Placental epithelial cell (primary cell): ENCODE results near the gene KCTD16. TPM values are rescaled to one million over a fixed set of nuclear protein-coding genes. Genes with fewer than 3 reads are reported as not detected.

Source experiments
- small RNA-seq: library from RNA; depleted of rRNA; stranded (forward); fragments of <200 nt; gene quantifications from one replicate; pipeline ENCODE3, GENCODE V24; 2012
- total RNA-seq: library from RNA; depleted of rRNA; stranded (reverse); fragments of >200 nt; gene quantifications from 2 replicates; pipeline ENCODE4 v1.2.3, GENCODE V29; 2012

Gene KCTD16
- total RNA-seq: 0.65 and 0.79 TPM in 2 replicates

GRCh38 chr5:144170276-144171024 lies at the start of gene KCTD16, which contains the start of gene YIPF5:
KCTD16 (plus strand) TSS chr5:144170873.
YIPF5 (minus strand) TSS chr5:144170659; CDS start chr5:144169955, 704 bp downstream.

Small RNAs within 50 kb of the gene (small RNA-seq; reads per million reads assigned to genes)
- gene CKS1BP5 (not detected), gene RN7SL87P (not detected)

Other genes with a start within 250 kb of the KCTD16 start
- 72.6 and 158 TPM in 2 replicates for gene YIPF5, start 214 bp upstream of the KCTD16 start, total RNA-seq